Mesendoderm (in vitro differentiated cells): ENCODE measurements around the gene CDH23.

Experiments
- DNase-seq: peaks from one replicate; pipeline ENCODE4 v3.0.0; 2013
- H2AK5ac ChIP-seq: 2 replicates; pipeline ENCODE4 v1.6.1; 2013; ENCODE audit warnings: low read length, inconsistent platforms
- H2BK120ac ChIP-seq: 2 replicates; pipeline ENCODE4 v1.6.1; 2013; ENCODE audit warnings: low read depth, mild to moderate bottlenecking, low read length, moderate library complexity, mixed read lengths
- H2BK15ac ChIP-seq: replicated peaks from 2 replicates; pipeline ENCODE4 v1.6.1; 2013; ENCODE audit warnings: low read depth, mild to moderate bottlenecking, moderate library complexity
- H2BK5ac ChIP-seq: 2 replicates; pipeline ENCODE4 v1.6.1; 2013; ENCODE audit warnings: low read length, inconsistent platforms
- H3K18ac ChIP-seq: 2 replicates; pipeline ENCODE4 v1.6.1; 2013; ENCODE audit warnings: mild to moderate bottlenecking, low read length, mixed read lengths
- H3K23ac ChIP-seq: one replicate; pipeline ENCODE4 v1.6.1; 2013; ENCODE audit warnings: low read length
- H3K27ac ChIP-seq: 2 replicates; pipeline ENCODE4 v1.5.1; 2013; ENCODE audit warnings: low read depth, mild to moderate bottlenecking, inconsistent platforms, low read length, moderate library complexity
- H3K27me3 ChIP-seq: 2 replicates; pipeline ENCODE4 v1.6.1; 2013; ENCODE audit warnings: low read length, control low read depth, mild to moderate bottlenecking, inconsistent platforms; ENCODE audit not compliant: insufficient read depth, poor library complexity
- H3K36me3 ChIP-seq: 2 replicates; pipeline ENCODE4 v1.6.1; 2013; ENCODE audit warnings: low read length, inconsistent platforms; ENCODE audit not compliant: control insufficient read depth, insufficient read depth
- H3K4ac ChIP-seq: one replicate; pipeline ENCODE4 v1.6.1; 2013; ENCODE audit warnings: low read depth, mild to moderate bottlenecking, low read length, moderate library complexity
- H3K4me1 ChIP-seq: 2 replicates; pipeline ENCODE4 v1.6.1; 2013; ENCODE audit warnings: low read depth, low read length, inconsistent platforms; ENCODE audit not compliant: control insufficient read depth
- H3K4me2 ChIP-seq: 2 replicates; pipeline ENCODE4 v1.6.1; 2013; ENCODE audit warnings: low read length
- H3K4me3 ChIP-seq: 2 replicates; pipeline ENCODE4 v1.5.1; 2013; ENCODE audit warnings: mild to moderate bottlenecking, low read length
- H3K56ac ChIP-seq: one replicate; pipeline ENCODE4 v1.6.1; 2013; ENCODE audit warnings: low read length
- H3K79me1 ChIP-seq: 2 replicates; pipeline ENCODE4 v1.6.1; 2013; ENCODE audit warnings: low read length, inconsistent platforms
- H3K79me2 ChIP-seq: 2 replicates; pipeline ENCODE4 v1.6.1; 2013; ENCODE audit warnings: mild to moderate bottlenecking, low read length; ENCODE audit not compliant: control insufficient read depth, insufficient read depth
- H3K9ac ChIP-seq: 2 replicates; pipeline ENCODE4 v1.6.1; 2013; ENCODE audit warnings: low read length, inconsistent platforms
- H4K5ac ChIP-seq: one replicate; pipeline ENCODE4 v1.6.1; 2013; ENCODE audit warnings: low read length
- H4K8ac ChIP-seq: one replicate; pipeline ENCODE4 v1.6.1; 2013; ENCODE audit warnings: low read depth, mild to moderate bottlenecking, control low read depth, low read length, moderate library complexity
- WGBS: extraction: QIAGEN DNeasy Blood & Tissue Kit; methylation state at CpG from one replicate; pipeline ENCODE4 v1.1.7; 2013; ENCODE audit warnings: low lambda C conversion rate, missing lambda C conversion rate; ENCODE audit not compliant: insufficient coverage; ENCODE audit errors: extremely low coverage; 5-methylcytosine and 5-hydroxymethylcytosine counted together

Gene CDH23

GRCh38 chr10:71741671-71742070, 345.0 kb downstream of the CDH23 start:
- Histone ChIP-seq H3K23ac (no peak overlapping the region), H3K9ac (no peak overlapping the region), H2BK15ac (no peak overlapping the region), H3K4me1 (no peaks in the 10 kb centered on the region), H3K79me1 (no peaks in the 10 kb centered on the region), H4K5ac (no peak overlapping the region), H2AK5ac (no peak overlapping the region), H3K36me3 (no peaks in the 10 kb centered on the region), H2BK5ac (no peak overlapping the region), H4K8ac (no peak overlapping the region), H3K4me2 (no peak overlapping the region), H3K56ac (no peak overlapping the region), H3K79me2 (no peaks in the 10 kb centered on the region), H3K18ac (no peak overlapping the region), H3K4me3 (no peak overlapping the region), H3K27ac (no peak overlapping the region), H2BK120ac (no peak overlapping the region), H3K4ac (no peak overlapping the region), H3K27me3 (no peaks in the 10 kb centered on the region)
- WGBS: no CpG with 5 or more reads among the region's 20 CpGs
- DNase-seq: no peak

DNA sequence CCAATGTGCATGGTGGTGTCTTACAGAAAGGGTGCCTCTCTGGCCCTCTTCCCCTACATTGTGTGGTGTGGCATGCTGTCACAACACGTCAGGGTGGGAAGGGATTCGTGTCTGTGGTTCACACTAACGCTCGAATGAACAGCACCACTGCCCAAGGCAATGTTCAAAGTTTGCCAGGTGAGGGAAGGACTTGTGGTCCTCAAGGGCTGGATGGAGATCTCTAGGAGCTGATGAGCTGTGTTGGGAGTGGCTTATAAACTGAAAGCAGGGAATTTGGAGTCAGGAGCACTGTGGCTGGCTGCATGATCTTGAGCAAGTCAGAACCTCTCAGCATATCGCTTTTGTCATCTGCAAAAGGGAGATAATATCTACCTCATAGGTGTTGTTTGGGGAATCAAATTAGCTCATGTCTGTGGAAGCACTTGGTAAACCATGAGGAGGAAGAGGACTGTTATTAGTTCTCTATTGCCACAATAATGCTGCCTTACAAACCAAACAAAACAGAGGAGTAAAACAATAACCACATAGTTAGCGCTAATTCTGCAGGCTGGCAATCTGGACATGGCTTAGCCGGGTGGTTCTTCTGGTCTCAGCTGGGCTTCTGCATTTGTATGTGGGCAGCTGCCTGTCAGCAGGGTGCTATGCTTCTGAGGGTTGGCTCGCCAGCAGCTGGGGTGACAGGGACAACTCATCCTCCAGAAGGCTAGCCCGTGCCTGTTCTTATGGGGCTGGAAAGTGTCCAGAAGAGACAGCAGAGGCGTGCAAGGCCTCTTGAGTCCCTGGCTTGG, 345.8 kb downstream of the CDH23 start:
- no peak overlapping the region for H3K4me2 ChIP-seq
- H2BK5ac ChIP-seq: no peak overlapping the region
- no peak overlapping the region for H4K8ac ChIP-seq
- no peaks in the 10 kb centered on the region for H3K27me3 ChIP-seq
- no peak overlapping the region for H3K9ac ChIP-seq
- no peak overlapping the region for H3K56ac ChIP-seq
- H3K4me3 ChIP-seq: no peak overlapping the region
- no peak overlapping the region for H2AK5ac ChIP-seq
- H3K23ac ChIP-seq: no peak overlapping the region
- no CpG with 5 or more reads among the region's 10 CpGs for WGBS
- no peaks in the 10 kb centered on the region for H3K4me1 ChIP-seq
- no peaks in the 10 kb centered on the region for H3K79me1 ChIP-seq
- no peak overlapping the region for H3K4ac ChIP-seq
- no peak overlapping the region for H4K5ac ChIP-seq
- H3K36me3 ChIP-seq: no peaks in the 10 kb centered on the region
- H3K27ac ChIP-seq: no peak overlapping the region
- no peaks in the 10 kb centered on the region for H3K79me2 ChIP-seq
- DNase-seq: no peak
- H3K18ac ChIP-seq: no peak overlapping the region
- no peak overlapping the region for H2BK120ac ChIP-seq
- no peak overlapping the region for H2BK15ac ChIP-seq

GRCh38 chr10:71743089-71743838, 346.5 kb downstream of the CDH23 start:
- H3K23ac ChIP-seq: no peak overlapping the region
- H3K4ac ChIP-seq: no peak overlapping the region
- H3K56ac ChIP-seq: no peak overlapping the region
- H3K4me1 ChIP-seq: no peaks in the 10 kb centered on the region
- H3K4me3 ChIP-seq: no peak overlapping the region
- H3K18ac ChIP-seq: no peak overlapping the region
- H3K79me1 ChIP-seq: no peaks in the 10 kb centered on the region
- H3K27ac ChIP-seq: no peak overlapping the region
- no peak overlapping the region for H2AK5ac ChIP-seq
- no peak overlapping the region for H4K8ac ChIP-seq
- H2BK5ac ChIP-seq: no peak overlapping the region
- no peak overlapping the region for H3K4me2 ChIP-seq
- H2BK15ac ChIP-seq: no peak overlapping the region
- no peaks in the 10 kb centered on the region for H3K27me3 ChIP-seq
- no CpG with 5 or more reads among the region's 4 CpGs for WGBS
- DNase-seq: no peak
- H3K9ac ChIP-seq: no peak overlapping the region
- no peak overlapping the region for H2BK120ac ChIP-seq
- no peaks in the 10 kb centered on the region for H3K36me3 ChIP-seq
- no peaks in the 10 kb centered on the region for H3K79me2 ChIP-seq
- no peak overlapping the region for H4K5ac ChIP-seq

DNA sequence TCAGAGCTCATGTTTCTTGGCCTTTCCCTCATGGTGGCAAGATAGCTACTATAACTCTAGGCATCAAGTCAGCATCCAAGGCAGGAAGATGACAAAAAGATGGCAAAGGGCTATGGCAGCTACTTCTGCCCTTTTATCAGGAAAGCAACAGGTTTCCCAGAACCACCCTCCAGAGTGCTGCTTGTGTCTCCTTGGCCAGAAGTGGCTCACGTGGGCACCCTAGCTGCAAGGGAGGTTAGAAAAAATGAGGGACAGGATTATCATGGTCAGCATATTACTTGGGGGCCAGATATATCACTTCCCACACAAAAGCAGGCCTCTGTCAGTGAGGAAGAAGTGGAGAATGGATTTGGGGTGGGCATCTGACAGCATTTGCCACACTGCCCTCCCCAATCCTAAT, 347.1 kb downstream of the CDH23 start:
- Histone ChIP-seq H3K36me3 (no peaks in the 10 kb centered on the region), H3K4ac (no peak overlapping the region), H4K8ac (no peak overlapping the region), H3K27ac (no peak overlapping the region), H2AK5ac (no peak overlapping the region), H3K4me2 (no peak overlapping the region), H2BK15ac (no peak overlapping the region), H3K56ac (no peak overlapping the region), H2BK120ac (no peak overlapping the region), H2BK5ac (no peak overlapping the region), H3K27me3 (no peaks in the 10 kb centered on the region), H3K18ac (no peak overlapping the region), H3K4me3 (no peak overlapping the region), H3K9ac (no peak overlapping the region), H4K5ac (no peak overlapping the region), H3K79me2 (no peaks in the 10 kb centered on the region), H3K79me1 (no peaks in the 10 kb centered on the region), H3K4me1 (no peaks in the 10 kb centered on the region), H3K23ac (no peak overlapping the region)
- DNase-seq: no peak
- no CpG with 5 or more reads among the region's 1 CpG for WGBS

DNA sequence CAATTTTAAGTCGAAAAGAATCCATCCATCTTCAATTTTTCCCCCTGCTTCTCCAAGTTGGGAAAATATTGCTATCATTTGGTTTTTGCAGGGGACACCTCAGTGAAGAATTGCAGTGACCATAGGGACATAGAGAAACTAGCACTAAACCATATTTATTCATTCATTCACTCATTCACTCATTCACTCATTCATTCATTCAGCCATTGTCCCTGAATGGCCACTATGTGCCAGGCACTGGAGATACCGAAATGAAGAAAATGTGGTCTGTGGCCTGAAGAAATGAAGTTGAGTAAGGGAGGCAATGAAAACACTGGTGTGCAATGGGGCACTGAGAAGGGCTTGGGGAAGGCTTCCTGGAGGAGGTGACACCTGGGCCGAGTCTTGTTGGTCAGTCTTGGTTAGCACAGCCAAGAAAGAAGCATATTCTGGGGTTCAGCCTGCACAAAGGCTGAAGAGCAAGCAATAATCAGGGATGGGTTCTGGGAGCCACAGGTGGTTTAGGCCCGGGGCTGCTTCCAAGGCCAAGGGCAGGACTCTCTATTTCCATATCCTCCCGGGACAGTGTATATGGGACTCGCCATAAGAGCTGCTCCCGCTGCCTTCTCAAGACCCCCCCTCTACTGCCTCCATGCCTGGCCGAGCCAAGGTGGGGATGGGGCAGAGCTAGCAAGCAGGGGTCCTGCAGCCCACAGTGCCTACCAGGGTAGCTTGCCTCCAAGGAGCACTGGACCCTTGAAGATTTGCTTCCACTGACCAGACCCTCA, 348.4 kb downstream of the CDH23 start:
- Histone ChIP-seq H2AK5ac (no peak overlapping the region), H3K79me1 (no peaks in the 10 kb centered on the region), H3K4ac (no peak overlapping the region), H3K4me2 (no peak overlapping the region), H3K36me3 (no peaks in the 10 kb centered on the region), H3K23ac (no peak overlapping the region), H4K5ac (no peak overlapping the region), H3K27ac (no peak overlapping the region), H2BK15ac (no peak overlapping the region), H2BK5ac (no peak overlapping the region), H3K9ac (no peak overlapping the region), H3K4me1 (no peaks in the 10 kb centered on the region), H3K79me2 (no peaks in the 10 kb centered on the region), H3K18ac (no peak overlapping the region), H3K27me3 (no peaks in the 10 kb centered on the region), H4K8ac (no peak overlapping the region), H3K56ac (no peak overlapping the region), H3K4me3 (no peak overlapping the region), H2BK120ac (no peak overlapping the region)
- DNase-seq: no peak
- WGBS: no CpG with 5 or more reads among the region's 8 CpGs
